ENCODE data around the gene SCN3B. TPM values are rescaled to one million over a fixed set of nuclear protein-coding genes. Genes with fewer than 3 reads are reported as not detected.

SCN3B gene
- total and polyA plus RNA-seq, 2 donors (not counting 1 experiment from before 2014, with no cell fraction given), result under 0.01 to 0.03 TPM

- H3K4me1 ChIP-seq (ENCODE audit: control insufficient read depth, extremely low read depth, insufficient read depth, low read length), result no peaks in the 10 kb centered on the region
- H4K20me1 ChIP-seq (ENCODE audit: control insufficient read depth, extremely low read depth, insufficient read depth, low read length), result no peaks in the 10 kb centered on the region
- DNase-seq (ENCODE audit: low read depth in 2 of 2), result peak in 1 of 2 donors; percentile 9
- H3K4me3 ChIP-seq (replicated peaks in 1 of 4; ENCODE audit: control extremely low read depth in 1 of 4, insufficient read depth in 1 of 4, low read depth in 3 of 4, low read length in 4 of 4), result no peak overlapping the region
- no peak overlapping the region for H3K27ac ChIP-seq (ENCODE audit: insufficient read depth, low read length)
- TF ChIP-seq EZH2 (IDR thresholded peaks at IDR 0.05; ENCODE audit: low read length, missing control alignments), result no peak
- TF ChIP-seq CTCF (conservative IDR thresholded peaks at IDR 0.05 in 1 of 2, IDR thresholded peaks at IDR 0.05 in 1 of 2; ENCODE audit: low read depth in 1 of 2, low read length in 2 of 2), result no peak
- no peaks in the 10 kb centered on the region for H3K9me3 ChIP-seq (ENCODE audit: control insufficient read depth, insufficient read depth, low read depth, low read length)
- no peaks in the 10 kb centered on the region for H3K27me3 ChIP-seq (ENCODE audit: control insufficient read depth, insufficient read depth, low read length)
- H3K9ac ChIP-seq (ENCODE audit: insufficient read depth, low read length), result no peak overlapping the region
- H3K36me3 ChIP-seq (ENCODE audit: control insufficient read depth, insufficient read depth, low read length), result no peaks in the 10 kb centered on the region
- H3K4me2 ChIP-seq (ENCODE audit: extremely low read depth, insufficient read depth, low read length), result no peak overlapping the region
- H3K79me2 ChIP-seq (ENCODE audit: control insufficient read depth, insufficient read depth, low read length), result no peaks in the 10 kb centered on the region
- no peak overlapping the region for H2AFZ ChIP-seq (ENCODE audit: low read length)
Observed at GRCh38 chr11:123624974-123625373, 29.4 kb downstream of the SCN3B start.

GRCh38 chr11:123622576-123622975 lies 31.8 kb downstream of the SCN3B start:
- TF ChIP-seq CTCF (conservative IDR thresholded peaks at IDR 0.05 in 1 of 2, IDR thresholded peaks at IDR 0.05 in 1 of 2; ENCODE audit: low read depth in 1 of 2, low read length in 2 of 2) (no peak), EZH2 (IDR thresholded peaks at IDR 0.05; ENCODE audit: low read length, missing control alignments) (no peak)
- no peak overlapping the region for H3K27ac ChIP-seq (ENCODE audit: insufficient read depth, low read length)
- no peak overlapping the region for H3K9ac ChIP-seq (ENCODE audit: insufficient read depth, low read length)
- DNase-seq (ENCODE audit: low read depth in 2 of 2), result no peak
- H3K4me3 ChIP-seq (replicated peaks in 1 of 4; ENCODE audit: control extremely low read depth in 1 of 4, insufficient read depth in 1 of 4, low read depth in 3 of 4, low read length in 4 of 4), result no peak overlapping the region
- H3K4me2 ChIP-seq (ENCODE audit: extremely low read depth, insufficient read depth, low read length), result no peak overlapping the region
- no peak overlapping the region for H2AFZ ChIP-seq (ENCODE audit: low read length)
- no peaks in the 10 kb centered on the region for H3K79me2 ChIP-seq (ENCODE audit: control insufficient read depth, insufficient read depth, low read length)
- H3K4me1 ChIP-seq (ENCODE audit: control insufficient read depth, extremely low read depth, insufficient read depth, low read length), result no peaks in the 10 kb centered on the region
- H3K9me3 ChIP-seq (ENCODE audit: control insufficient read depth, insufficient read depth, low read depth, low read length), result no peaks in the 10 kb centered on the region
- no peaks in the 10 kb centered on the region for H4K20me1 ChIP-seq (ENCODE audit: control insufficient read depth, extremely low read depth, insufficient read depth, low read length)
- H3K36me3 ChIP-seq (ENCODE audit: control insufficient read depth, insufficient read depth, low read length), result no peaks in the 10 kb centered on the region
- no peaks in the 10 kb centered on the region for H3K27me3 ChIP-seq (ENCODE audit: control insufficient read depth, insufficient read depth, low read length)

- Histone ChIP-seq H3K27ac (ENCODE audit: insufficient read depth, low read length) (no peak overlapping the region), H3K4me1 (ENCODE audit: control insufficient read depth, extremely low read depth, insufficient read depth, low read length) (no peaks in the 10 kb centered on the region), H3K9me3 (ENCODE audit: control insufficient read depth, insufficient read depth, low read depth, low read length) (no peaks in the 10 kb centered on the region), H3K27me3 (ENCODE audit: control insufficient read depth, insufficient read depth, low read length) (no peaks in the 10 kb centered on the region), H3K79me2 (ENCODE audit: control insufficient read depth, insufficient read depth, low read length) (no peaks in the 10 kb centered on the region), H3K4me2 (ENCODE audit: extremely low read depth, insufficient read depth, low read length) (no peak overlapping the region), H2AFZ (ENCODE audit: low read length) (no peak overlapping the region), H3K9ac (ENCODE audit: insufficient read depth, low read length) (no peak overlapping the region), H3K36me3 (ENCODE audit: control insufficient read depth, insufficient read depth, low read length) (no peaks in the 10 kb centered on the region), H4K20me1 (ENCODE audit: control insufficient read depth, extremely low read depth, insufficient read depth, low read length) (no peaks in the 10 kb centered on the region), H3K4me3 (replicated peaks in 1 of 4; ENCODE audit: control extremely low read depth in 1 of 4, insufficient read depth in 1 of 4, low read depth in 3 of 4, low read length in 4 of 4) (no peak overlapping the region)
- no peak for TF ChIP-seq EZH2 (IDR thresholded peaks at IDR 0.05; ENCODE audit: low read length, missing control alignments)
- no peak for TF ChIP-seq CTCF (conservative IDR thresholded peaks at IDR 0.05 in 1 of 2, IDR thresholded peaks at IDR 0.05 in 1 of 2; ENCODE audit: low read depth in 1 of 2, low read length in 2 of 2)
- DNase-seq (ENCODE audit: low read depth in 2 of 2), result peak; percentile 78 to 86
Observed at GRCh38 chr11:123616505-123617198, 37.8 kb downstream of the SCN3B start.
